SK-N-SH treated with all-trans-retinoic acid at 6 μM for 48 hours (cell line): ENCODE measurements around the gene TESMIN.

ENCODE experiments used
- ATAC-seq: fragments of 200-7000 bp; cut with Tn5 transposase; 3 replicates; pipeline ENCODE4 v1.9.1; 2020; ENCODE audit warnings: mild to moderate bottlenecking, moderate library complexity
- ARNTL ChIP-seq: fragments of 450-650 bp; formaldehyde crosslinking; IDR thresholded peaks from 2 replicates; pipeline ENCODE4 v1.5.0; 2020; ENCODE audit warnings: low read depth, mild to moderate bottlenecking, moderate library complexity, borderline replicate concordance
- BACH2 ChIP-seq: fragments of 250-450 bp; sonication (Bioruptor Pico); IDR thresholded peaks from 2 replicates; pipeline ENCODE4 v1.9.0; 2021; ENCODE audit warnings: mild to moderate bottlenecking, borderline replicate concordance
- CREB5 ChIP-seq: fragments of 250-450 bp; sonication (Bioruptor Pico); IDR thresholded peaks from 2 replicates; pipeline ENCODE4 v1.5.1; 2020; ENCODE audit warnings: low read depth, mild to moderate bottlenecking, moderate library complexity
- CSDC2 ChIP-seq: fragments of 250-450 bp; sonication (Bioruptor Pico); IDR thresholded peaks from 2 replicates; pipeline ENCODE4 v1.5.0; 2020; ENCODE audit warnings: mild to moderate bottlenecking, moderate library complexity
- ESRRG ChIP-seq: fragments of 250-450 bp; sonication (Bioruptor Pico); IDR thresholded peaks from 2 replicates; pipeline ENCODE4 v1.6.1; 2021; ENCODE audit warnings: mild to moderate bottlenecking
- GLIS3 ChIP-seq: fragments of 250-450 bp; sonication (Bioruptor Pico); IDR thresholded peaks from 2 replicates; pipeline ENCODE4 v1.5.0; 2020; ENCODE audit warnings: mild to moderate bottlenecking, moderate library complexity
- ISL1 ChIP-seq: fragments of 250-450 bp; sonication (Bioruptor Pico); IDR thresholded peaks from 2 replicates; pipeline ENCODE4 v2.1.2; 2022; ENCODE audit warnings: mild to moderate bottlenecking, moderate library complexity
- OSR1 ChIP-seq: fragments of 250-450 bp; sonication (Bioruptor Pico); IDR thresholded peaks from 2 replicates; pipeline ENCODE4 v1.8.0; 2022; ENCODE audit warnings: moderate library complexity, mild to moderate bottlenecking, inconsistent platforms
- PATZ1 ChIP-seq: fragments of 250-450 bp; sonication (Bioruptor Pico); IDR thresholded peaks from 2 replicates; pipeline ENCODE4 v1.8.0; 2020; ENCODE audit warnings: mild to moderate bottlenecking, moderate library complexity, borderline replicate concordance
- POU6F1 ChIP-seq: fragments of 250-450 bp; sonication (Bioruptor Pico); IDR thresholded peaks from 2 replicates; pipeline ENCODE4 v1.8.0; 2021; ENCODE audit warnings: low read depth, mild to moderate bottlenecking, moderate library complexity, borderline replicate concordance
- PPARA ChIP-seq: fragments of 250-450 bp; sonication (Bioruptor Pico); IDR thresholded peaks from 2 replicates; pipeline ENCODE4 v1.5.0; 2020; ENCODE audit warnings: mild to moderate bottlenecking, borderline replicate concordance
- RARB ChIP-seq: fragments of 250-450 bp; sonication (Bioruptor Pico); IDR thresholded peaks from 2 replicates; pipeline ENCODE4 v1.8.0; 2021; ENCODE audit warnings: mild to moderate bottlenecking, moderate library complexity
- SNAI2 ChIP-seq: fragments of 250-450 bp; sonication (Bioruptor Pico); IDR thresholded peaks from 2 replicates; pipeline ENCODE4 v1.5.0; 2020; ENCODE audit warnings: mild to moderate bottlenecking, moderate library complexity
- TCF4 ChIP-seq: fragments of 250-450 bp; sonication (Bioruptor Pico); IDR thresholded peaks from 2 replicates; pipeline ENCODE4 v1.8.0; 2021; ENCODE audit warnings: mild to moderate bottlenecking, moderate library complexity, borderline replicate concordance
- TOX ChIP-seq: fragments of 250-450 bp; sonication (Bioruptor Pico); IDR thresholded peaks from 2 replicates; pipeline ENCODE4 v1.8.0; 2021; ENCODE audit warnings: mild to moderate bottlenecking, moderate library complexity, borderline replicate concordance
- TSHZ2 ChIP-seq: fragments of 250-450 bp; sonication (Bioruptor Pico); IDR thresholded peaks from 2 replicates; pipeline ENCODE4 v1.5.0; 2020; ENCODE audit warnings: mild to moderate bottlenecking, moderate library complexity
- ZFP3 ChIP-seq: fragments of 250-450 bp; sonication (Bioruptor Pico); IDR thresholded peaks from 2 replicates; pipeline ENCODE4 v1.5.0; 2020; ENCODE audit warnings: mild to moderate bottlenecking, moderate library complexity
- ZFP30 ChIP-seq: fragments of 450-650 bp; formaldehyde crosslinking; IDR thresholded peaks from 2 replicates; pipeline ENCODE4 v1.5.0; 2022; ENCODE audit warnings: mild to moderate bottlenecking, moderate library complexity
- ZNF565 ChIP-seq: fragments of 450-650 bp; formaldehyde crosslinking; conservative IDR thresholded peaks from 2 replicates; pipeline ENCODE4 v1.5.0; 2020; ENCODE audit warnings: low read depth, mild to moderate bottlenecking, moderate library complexity
- ZNF70 ChIP-seq: fragments of 450-650 bp; formaldehyde crosslinking; IDR thresholded peaks from 2 replicates; pipeline ENCODE4 v1.5.0; 2020; ENCODE audit warnings: mild to moderate bottlenecking, moderate library complexity

Gene TESMIN

GRCh38 chr11:68658661-68659060 lies 92.7 kb downstream of the TESMIN start (continued):
- TF ChIP-seq TSHZ2 (CRISPR knock-in tag) = no peak
- TF ChIP-seq RARB = no peak
- no peak for TF ChIP-seq POU6F1
- no peak for TF ChIP-seq SNAI2 (CRISPR knock-in tag)
- TF ChIP-seq ZNF565 (CRISPR knock-in tag) = no peak
- TF ChIP-seq CSDC2 = no peak
- TF ChIP-seq TCF4 (CRISPR knock-in tag) = no peak
- TF ChIP-seq ARNTL = no peak
- TF ChIP-seq GLIS3 (CRISPR knock-in tag) = no peak
- TF ChIP-seq ZNF70 (CRISPR knock-in tag) = no peak
- TF ChIP-seq OSR1 (CRISPR knock-in tag) = no peak
- no peak for TF ChIP-seq ZFP3 (CRISPR knock-in tag)
- no peak for TF ChIP-seq BACH2 (CRISPR knock-in tag)
- TF ChIP-seq ESRRG (CRISPR knock-in tag) = no peak
- TF ChIP-seq ZFP30 (CRISPR knock-in tag) = no peak
- no peak for TF ChIP-seq PPARA (CRISPR knock-in tag)
- no peak for TF ChIP-seq TOX (CRISPR knock-in tag)

- no peak for ATAC-seq
- TF ChIP-seq OSR1 (CRISPR knock-in tag) = no peak
- TF ChIP-seq ZFP30 (CRISPR knock-in tag) = no peak
- TF ChIP-seq PPARA (CRISPR knock-in tag) = no peak
- no peak for TF ChIP-seq RARB
- no peak for TF ChIP-seq ARNTL
- no peak for TF ChIP-seq ZNF565 (CRISPR knock-in tag)
- no peak for TF ChIP-seq TOX (CRISPR knock-in tag)
- TF ChIP-seq PATZ1 (CRISPR knock-in tag) = no peak
- TF ChIP-seq GLIS3 (CRISPR knock-in tag) = no peak
- no peak for TF ChIP-seq ZFP3 (CRISPR knock-in tag)
- TF ChIP-seq CREB5 = no peak
- no peak for TF ChIP-seq TCF4 (CRISPR knock-in tag)
- no peak for TF ChIP-seq ZNF70 (CRISPR knock-in tag)
- TF ChIP-seq ISL1 = no peak
- no peak for TF ChIP-seq BACH2 (CRISPR knock-in tag)
Measured at GRCh38 chr11:68658097-68658496, 93.2 kb downstream of the TESMIN start.
